ENCODE results near the gene TTC28. TPM values are rescaled to one million over a fixed set of nuclear protein-coding genes. Genes with fewer than 3 reads are reported as not detected.

The TTC28 gene
- total RNA-seq, 1 donor from 2014 or later, result 17.0 TPM

DNA sequence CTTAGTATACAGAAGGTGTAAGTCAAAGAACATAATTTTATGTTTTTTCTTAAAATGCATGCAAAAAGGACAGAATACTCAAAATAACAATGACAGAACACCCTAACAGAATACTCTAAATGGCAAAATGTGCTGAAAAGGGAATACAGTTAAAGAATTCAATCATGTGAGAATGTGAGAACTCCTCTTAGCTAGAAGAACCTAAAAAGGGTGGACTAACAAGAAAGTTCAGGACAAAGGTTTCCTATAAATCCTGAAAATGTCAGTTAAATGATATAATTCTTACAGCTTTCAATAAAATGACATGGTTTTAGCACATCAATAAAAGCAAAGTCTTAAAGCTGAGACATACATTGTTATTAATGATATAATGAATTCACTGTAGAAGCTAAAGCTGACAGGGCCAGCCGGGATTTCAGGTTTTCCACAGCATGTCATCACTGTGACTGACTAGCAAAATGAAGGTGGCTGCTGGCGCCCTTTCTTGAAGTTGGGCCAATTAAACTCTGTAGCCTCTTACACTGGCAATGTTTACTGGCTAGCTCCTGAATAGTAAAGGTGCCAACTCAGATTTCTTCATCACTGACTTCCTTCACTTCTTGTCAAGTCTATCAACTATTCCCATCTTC is 244.4 kb downstream of the TTC28 start:
- intact Hi-C loops (cut with micrococcal nuclease), result no loop called here
- peak; percentile 52 for DNase-seq
- ATAC-seq, result peak; percentile 93

DNA sequence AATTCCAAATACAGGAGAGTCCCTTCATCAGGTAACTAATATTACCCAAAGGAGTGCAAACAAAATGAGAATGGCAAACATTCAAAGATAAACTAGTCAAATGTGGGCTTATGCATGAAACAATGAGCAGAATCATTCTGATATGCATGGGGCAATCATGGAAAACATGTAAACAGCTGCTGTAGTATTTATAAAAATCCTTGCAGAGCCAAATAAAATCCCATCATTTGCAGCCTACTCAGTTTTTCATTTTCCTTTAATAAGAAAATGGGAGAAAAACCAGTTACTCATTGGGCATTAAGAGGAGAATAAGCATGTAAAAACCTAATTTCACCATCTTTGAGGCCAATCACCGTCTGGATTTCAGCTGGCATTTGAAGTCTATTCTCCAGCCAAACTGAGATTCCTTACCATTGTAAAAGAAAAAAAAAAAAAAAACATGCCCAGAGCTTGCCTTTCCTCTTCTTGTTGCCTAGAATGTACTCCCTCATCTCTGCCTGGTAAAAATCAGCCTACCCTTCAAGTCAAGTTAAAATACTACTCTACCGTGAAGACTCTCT is 249.1 kb downstream of the TTC28 start:
- DNase-seq (no peak), ATAC-seq (no peak)
- intact Hi-C loops (cut with micrococcal nuclease), result no loop called here

DNA sequence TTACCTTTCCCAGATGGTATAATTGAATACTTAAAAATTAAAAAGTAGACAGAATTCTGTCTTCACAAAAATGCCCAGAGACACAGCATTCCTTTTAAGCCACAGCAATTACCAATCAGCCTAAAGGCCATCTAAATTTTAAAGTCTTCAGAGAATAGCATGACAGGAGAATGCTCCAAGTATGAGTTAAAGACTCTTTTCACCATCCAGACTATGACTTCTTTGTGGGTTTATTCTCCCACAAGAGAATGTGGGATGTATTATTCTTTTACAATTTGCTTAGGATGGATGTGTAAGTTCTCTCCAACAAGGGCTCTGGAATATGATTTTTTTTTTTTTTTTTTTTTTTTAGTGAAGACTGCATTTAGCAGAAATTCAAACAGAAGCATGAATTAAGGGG is 249.9 kb downstream of the TTC28 start:
- DNase-seq (no peak), ATAC-seq (no peak)
- intact Hi-C loops (cut with micrococcal nuclease), result no loop called here

DNA sequence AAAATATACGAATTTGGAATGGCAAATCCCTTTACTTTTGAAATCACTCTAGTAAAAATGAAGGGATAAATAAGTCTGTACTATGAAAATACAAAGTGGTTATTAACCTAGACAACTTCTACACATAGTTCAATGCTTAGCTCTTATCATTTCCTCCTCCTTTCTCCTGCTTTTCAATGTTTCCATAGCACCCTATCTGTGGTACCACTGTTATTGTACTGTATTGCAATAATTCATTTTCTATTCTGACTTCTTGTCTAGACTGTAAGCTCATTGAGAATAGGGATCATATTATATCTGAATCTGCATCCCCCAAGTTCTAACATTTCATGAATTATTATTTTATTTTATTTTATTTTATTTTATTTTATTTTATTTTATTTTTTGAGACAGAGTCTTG is 251.4 kb downstream of the TTC28 start:
- intact Hi-C loops (cut with micrococcal nuclease), result no loop called here
- no peak for ATAC-seq
- DNase-seq, result no peak

DNA sequence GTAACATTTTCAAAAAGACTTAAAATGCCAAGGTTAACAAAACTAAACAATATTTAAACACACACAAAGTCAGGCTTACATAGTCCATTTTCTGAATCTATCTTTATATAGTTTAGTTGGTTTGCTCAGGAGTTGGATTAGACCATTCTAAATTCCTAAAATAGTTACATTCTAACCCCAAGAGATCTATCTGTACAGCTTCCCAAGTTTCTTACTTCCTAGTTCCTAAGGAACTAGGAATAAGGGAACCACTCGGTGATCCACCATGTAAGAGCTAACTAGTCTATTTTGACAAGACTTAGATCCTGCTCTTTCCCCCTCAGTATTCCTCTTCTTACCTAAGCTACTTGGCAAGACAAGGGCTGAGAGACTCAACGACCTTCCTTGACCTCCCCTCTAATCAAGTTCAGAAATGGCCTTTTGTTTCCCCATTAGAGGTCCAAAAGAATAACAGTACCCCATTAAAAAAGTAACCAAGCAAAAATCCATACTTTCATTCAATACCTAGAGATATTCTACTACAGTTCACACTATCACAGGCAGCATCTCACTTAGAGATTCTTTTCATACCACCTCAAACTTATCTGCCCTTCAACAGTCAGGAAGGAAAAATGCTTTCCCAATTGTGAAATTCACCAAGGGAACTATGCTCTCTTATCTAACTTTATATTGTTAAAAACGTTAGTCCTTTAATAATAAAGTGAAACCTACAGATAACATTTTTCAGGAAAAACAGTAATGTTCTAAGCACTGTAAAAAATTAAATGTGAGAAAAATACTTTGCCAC is 253.1 kb downstream of the TTC28 start:
- no peak for ATAC-seq
- DNase-seq, result no peak
- intact Hi-C loops (cut with micrococcal nuclease), result no loop called here

DNA sequence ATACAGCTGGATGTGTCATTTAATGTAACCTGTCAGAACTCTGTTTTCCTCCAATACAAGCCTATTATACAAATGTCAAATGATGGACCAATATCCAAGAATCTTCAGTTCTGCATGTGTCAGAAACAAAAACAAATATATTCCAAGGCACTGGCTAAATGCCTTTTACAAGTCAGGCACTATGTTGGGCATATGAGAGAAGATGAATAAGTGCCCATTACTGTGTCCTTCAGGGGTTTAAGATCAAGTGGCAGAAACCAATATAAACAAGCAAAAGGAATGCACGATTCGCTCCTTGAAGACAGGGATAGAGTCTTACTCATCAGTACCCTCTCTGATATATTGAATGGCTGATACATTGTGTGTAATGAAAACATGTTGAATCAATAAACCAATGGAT is 254.4 kb downstream of the TTC28 start:
- ATAC-seq (no peak), DNase-seq (no peak)
- intact Hi-C loops (cut with micrococcal nuclease), result no loop called here

DNA sequence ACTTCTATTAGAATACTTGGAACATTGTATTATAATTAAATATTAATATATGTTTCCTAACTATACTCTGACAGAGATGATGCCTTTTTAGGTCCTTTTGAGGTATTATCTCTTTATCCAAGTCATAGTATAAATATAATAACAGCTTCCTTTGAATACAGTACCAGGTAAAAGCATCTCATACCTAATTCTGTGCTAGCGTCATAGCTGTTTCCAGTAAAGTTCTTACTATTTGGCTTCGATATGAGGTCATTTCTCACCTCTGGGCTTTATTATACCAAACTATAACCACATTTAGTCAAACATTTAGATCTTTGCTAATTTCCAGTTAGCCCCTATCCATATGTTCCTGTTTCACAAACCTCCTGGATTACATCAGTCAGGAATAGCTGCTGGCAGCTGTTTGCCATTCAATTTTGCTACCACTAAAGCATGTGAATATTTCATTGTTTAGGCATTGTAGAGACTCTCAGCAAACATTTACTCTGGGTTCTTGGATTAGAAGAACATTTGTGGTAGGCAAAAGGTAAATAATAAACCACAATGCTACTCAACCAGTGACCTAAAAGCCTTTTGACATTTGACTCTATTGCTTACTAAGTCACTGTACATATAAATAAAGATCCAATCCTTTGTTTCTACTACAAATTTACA is 255.1 kb downstream of the TTC28 start:
- intact Hi-C loops (cut with micrococcal nuclease), result no loop called here
- ATAC-seq (no peak), DNase-seq (no peak)

DNA sequence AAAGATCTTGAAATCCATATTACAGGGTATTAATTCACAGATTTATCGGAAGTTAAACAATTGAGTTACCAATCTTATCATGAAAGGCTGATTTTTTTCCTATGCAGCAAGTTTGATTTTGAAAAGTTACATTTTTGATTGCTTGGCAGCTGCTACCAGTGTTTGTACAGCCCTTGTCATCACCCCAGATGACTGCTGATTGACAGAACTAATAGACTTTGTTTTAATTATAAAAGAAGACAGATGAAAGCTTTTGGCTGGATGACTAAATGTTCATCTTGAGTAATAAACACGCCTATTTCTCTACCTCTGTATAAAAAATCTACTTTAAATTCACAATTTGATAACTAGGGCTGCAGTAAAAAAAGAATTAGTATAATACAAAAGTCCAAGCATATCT is 259.7 kb downstream of the TTC28 start:
- intact Hi-C loops (cut with micrococcal nuclease), result no loop called here
- no peak for DNase-seq
- no peak for ATAC-seq

DNA sequence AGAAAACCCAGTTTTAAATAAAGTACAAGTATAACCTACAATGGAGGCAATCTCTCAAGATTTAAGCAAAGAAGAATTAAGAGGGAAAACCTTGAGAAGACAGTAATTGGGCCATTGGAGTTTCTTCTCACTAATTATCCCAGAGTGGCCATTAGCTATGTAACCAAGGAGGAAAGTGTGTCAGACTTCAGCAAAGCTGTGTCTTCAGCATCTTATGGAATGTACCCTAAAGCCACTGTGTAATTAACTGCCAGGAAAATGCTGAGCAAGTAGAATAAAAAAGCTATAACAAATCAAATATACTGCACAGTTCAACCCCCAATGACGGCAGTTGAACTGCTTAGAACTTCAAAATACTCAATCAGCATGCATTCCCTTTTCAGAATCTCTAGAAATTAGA is 261.6 kb downstream of the TTC28 start:
- ATAC-seq (no peak), DNase-seq (no peak)
- intact Hi-C loops (cut with micrococcal nuclease), result no loop called here

DNA sequence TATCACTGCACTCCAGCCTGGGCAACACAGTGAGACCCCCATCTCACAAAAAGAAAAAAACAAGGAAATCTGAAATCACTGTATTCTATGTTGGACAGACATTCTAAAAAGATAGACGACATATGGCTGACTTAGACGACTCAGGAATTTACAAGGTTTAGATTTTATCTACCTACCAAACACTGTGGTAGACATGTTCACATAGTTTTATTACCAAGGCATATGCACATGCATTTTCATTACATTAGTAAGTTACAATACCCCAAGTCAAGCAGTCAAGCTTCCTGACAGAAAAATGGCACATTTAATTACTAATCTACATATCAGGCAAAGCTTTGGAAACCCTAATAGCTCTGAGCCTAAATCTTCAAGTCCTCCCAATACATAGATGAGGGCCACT is 262.2 kb downstream of the TTC28 start:
- intact Hi-C loops (cut with micrococcal nuclease), result no loop called here
- DNase-seq (no peak), ATAC-seq (no peak)

DNA sequence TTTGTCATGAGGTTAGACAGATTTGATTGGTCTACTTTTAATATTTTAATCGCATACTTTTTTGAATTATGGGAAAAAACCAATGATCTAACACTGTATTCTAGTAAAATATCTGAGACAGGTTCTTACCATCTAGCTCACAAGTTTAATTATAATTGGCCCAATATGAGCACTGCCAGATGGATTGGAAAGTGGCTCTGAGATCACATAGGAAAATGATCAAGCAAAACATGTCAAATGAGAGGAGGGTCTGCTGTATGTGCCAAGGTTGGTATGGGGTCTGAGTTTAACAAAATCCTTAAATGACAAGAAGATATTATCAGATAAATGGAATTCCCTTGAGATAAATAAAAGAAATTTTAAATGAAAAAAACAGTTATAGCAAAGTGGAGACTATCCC is 264.7 kb downstream of the TTC28 start:
- ATAC-seq, result no peak
- intact Hi-C loops (cut with micrococcal nuclease), result no loop called here
- DNase-seq, result no peak

DNA sequence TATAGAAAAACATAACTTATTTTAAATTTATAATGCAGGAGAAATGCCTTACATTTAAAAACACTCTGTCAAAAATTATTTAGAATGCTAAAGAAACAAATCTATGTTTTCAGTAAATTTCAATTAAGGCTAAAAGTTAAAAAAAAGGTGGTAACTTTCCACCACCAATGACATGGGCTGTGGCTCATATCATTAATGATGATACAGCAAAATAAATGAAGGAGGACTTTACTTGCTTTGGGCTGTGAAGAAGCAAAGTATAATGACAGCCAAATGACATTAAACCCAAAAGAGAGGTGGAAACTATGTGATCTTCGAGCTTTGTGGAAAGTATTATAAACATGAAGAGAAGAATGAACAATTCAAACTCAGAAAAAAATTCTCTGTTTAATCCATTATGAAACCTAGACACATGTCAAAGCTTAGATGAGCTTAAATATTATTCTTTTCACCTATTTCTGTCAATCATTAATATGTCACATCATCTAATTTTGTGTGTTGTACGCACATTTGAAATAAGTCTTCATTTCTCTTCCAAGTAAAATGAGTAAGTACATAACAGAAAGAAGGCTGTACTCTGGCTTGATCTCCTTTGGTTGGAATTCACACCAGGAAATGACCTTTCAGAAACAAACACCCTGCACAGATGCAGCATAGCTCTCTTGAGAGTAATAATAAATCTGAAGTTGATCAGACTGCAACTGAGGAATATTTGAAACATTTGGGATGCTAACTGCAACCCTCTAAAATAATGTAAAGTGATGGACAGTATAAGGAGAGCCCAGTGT is 265.8 kb downstream of the TTC28 start:
- DNase-seq, result no peak
- intact Hi-C loops (cut with micrococcal nuclease), result no loop called here
- ATAC-seq, result peak; percentile 72

DNA sequence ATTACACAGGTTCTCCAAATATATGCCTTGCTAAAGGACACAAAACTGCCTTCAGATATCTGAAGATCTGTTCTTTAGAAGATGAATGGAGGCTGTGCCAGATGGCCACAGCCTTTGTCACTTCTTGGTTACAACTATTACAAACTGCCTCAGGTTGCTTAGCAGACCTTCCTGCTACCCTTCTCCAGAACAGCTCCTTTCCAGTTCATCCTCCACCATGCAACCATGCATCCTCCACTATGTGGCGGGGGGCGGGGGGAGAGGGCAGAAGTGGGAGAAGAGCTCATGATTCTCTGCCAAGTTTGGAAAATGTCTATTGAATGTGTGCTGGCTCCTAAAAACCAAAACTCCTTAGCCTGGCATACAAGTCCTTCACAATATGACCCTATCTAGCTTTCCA is 267.5 kb downstream of the TTC28 start:
- intact Hi-C loops (cut with micrococcal nuclease), result no loop called here
- no peak for DNase-seq
- no peak for ATAC-seq

DNA sequence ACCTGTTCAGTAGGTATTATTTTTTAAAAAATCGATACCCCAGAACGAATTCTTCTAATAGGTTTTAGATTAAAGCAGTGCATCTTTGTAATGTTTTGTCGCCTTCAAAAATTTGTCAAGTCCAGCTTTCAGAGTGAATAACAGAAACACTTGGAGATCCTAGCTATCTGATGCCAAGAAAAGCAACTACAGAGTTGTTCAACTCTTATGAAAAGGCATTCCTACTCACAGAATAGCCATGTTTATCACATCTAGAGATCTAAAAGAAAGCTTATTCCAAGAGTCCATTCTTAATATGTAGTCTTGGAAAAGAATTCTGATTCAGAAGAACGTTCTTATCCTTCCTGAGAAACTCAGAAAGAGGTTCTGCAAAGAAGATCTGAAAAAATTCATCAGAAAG is 268.5 kb downstream of the TTC28 start:
- DNase-seq (no peak), ATAC-seq (peak; percentile 38)
- intact Hi-C loops (cut with micrococcal nuclease), result no loop called here

DNA sequence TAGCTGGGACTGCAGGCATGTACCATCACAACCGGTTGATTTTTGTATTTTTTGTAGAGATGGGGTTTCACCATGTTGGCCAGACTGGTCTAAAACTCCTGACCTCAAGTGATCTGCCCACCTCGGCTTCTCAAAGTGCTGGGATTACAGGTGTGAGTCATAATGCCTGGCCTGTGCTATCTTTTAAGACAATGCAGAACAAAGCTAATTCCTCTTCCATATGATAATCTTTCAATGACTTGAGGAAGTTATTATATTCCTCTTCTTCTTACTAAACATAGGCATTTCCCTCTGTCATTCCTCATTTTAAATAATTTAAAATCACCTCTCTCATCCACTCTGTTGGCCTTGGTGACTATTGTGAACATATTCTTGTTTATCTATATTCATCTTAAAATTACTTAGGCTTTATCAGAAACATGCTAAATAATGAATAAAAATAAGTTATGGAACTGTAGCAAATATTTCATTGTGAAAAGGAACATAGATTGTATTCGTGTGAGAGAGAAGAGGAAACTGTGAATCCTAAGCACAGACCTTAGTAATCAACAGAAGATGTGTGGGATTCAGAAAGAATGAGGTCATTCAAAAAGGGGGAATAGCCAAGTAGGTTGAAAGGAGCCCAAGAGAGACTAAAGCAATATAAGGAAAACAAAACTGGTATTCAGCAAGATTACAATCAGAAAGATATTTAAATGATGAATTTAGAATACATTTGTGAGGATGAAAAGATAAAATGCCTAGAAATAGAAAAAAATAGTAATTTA is 269.4 kb downstream of the TTC28 start:
- ATAC-seq (peak; percentile 66), DNase-seq (no peak)
- intact Hi-C loops (cut with micrococcal nuclease), result no loop called here

DNA sequence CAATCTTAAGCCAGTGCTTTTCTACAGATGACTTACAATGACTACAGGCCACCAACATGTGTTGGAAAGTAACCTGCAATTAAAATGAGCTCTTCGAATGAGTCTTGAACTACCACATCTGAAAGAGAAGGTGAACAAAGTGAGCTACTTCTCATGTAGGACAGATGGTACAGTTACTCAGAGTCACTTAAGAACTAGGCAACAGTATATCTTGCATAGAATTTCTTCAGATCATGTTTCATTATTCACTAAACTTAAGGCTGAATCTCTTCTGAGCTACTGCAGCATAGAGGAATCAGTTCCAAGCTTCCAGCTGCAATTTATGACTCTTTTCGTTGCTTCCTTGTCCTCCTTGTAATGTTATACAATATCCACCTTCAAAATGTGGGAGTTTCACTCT is 270.9 kb downstream of the TTC28 start:
- DNase-seq (no peak), ATAC-seq (no peak)
- intact Hi-C loops (cut with micrococcal nuclease), result no loop called here

DNA sequence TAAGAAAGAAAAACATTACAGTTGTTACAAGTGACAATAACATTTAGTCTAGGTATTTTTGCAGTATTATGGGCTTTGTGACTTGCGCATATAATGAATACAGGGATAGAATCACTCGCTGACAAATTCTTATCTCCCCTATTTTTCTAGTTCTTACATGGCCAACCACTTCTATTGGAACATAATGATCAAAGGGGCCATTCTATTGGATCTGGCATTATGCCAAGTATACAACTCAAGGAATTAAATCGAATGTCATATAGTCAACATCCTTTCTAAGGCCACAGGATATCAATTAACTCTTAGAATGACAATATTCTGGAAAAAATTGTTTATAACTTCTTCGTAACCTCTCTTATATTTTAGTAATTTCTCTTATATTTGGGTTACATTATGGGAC is 272.0 kb downstream of the TTC28 start:
- intact Hi-C loops (cut with micrococcal nuclease), result no loop called here
- ATAC-seq, result no peak

DNA sequence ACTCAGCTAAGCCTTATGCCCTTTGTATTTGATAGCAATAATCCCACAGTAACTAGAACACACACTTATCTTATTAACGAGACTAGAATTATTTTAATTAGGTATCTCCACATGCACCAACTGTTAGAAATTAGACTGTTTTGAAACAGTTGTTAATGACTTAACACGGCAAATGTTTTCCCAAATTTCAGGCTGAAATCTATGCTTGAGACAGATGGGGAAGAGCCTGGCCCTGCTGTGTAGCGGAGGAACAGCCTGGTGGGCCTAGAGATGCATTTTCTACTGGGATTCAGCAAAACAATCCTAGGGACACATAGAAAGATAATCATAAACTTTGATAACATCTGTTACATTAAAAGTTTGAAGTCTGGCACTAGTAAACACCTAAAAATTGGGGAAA is 273.4 kb downstream of the TTC28 start:
- intact Hi-C loops (cut with micrococcal nuclease), result no loop called here
- no peak for DNase-seq

More for the DNA sequence above, 272.0 kb downstream of the TTC28 start:
- no peak for DNase-seq

DNA sequence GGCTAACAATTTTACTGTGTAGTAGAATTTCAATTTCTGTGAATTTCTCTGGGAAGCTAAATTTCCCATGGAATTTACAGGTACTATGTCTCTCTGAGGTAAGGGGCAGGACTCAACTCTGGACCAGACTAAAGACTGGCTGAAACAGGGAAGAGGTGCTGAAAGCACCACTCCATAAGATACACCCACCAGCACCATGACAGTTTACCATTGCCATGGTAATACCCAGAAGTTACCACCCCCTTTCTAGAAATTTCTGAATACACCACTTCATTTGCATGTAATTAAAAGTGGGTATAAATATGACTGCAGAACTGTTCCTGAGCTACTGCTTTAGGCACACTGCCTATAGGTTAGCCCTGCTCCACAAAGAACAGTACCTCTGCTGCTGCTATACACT is 274.1 kb downstream of the TTC28 start:
- ATAC-seq, result no peak

More for the DNA sequence above, 273.4 kb downstream of the TTC28 start:
- ATAC-seq, result no peak

More for the DNA sequence above, 274.1 kb downstream of the TTC28 start:
- no peak for DNase-seq
- intact Hi-C loops (cut with micrococcal nuclease), result no loop called here
